ENCODE results near the gene TMEM109. TPM values are rescaled to one million over a fixed set of nuclear protein-coding genes. Genes with fewer than 3 reads are reported as not detected.

TMEM109 gene
- total and polyA plus RNA-seq, 2 of the 13 experiments (the other 11 are each of a cell fraction or from before 2014, with no cell fraction given), result 7.7 to 18.0 TPM

DNA sequence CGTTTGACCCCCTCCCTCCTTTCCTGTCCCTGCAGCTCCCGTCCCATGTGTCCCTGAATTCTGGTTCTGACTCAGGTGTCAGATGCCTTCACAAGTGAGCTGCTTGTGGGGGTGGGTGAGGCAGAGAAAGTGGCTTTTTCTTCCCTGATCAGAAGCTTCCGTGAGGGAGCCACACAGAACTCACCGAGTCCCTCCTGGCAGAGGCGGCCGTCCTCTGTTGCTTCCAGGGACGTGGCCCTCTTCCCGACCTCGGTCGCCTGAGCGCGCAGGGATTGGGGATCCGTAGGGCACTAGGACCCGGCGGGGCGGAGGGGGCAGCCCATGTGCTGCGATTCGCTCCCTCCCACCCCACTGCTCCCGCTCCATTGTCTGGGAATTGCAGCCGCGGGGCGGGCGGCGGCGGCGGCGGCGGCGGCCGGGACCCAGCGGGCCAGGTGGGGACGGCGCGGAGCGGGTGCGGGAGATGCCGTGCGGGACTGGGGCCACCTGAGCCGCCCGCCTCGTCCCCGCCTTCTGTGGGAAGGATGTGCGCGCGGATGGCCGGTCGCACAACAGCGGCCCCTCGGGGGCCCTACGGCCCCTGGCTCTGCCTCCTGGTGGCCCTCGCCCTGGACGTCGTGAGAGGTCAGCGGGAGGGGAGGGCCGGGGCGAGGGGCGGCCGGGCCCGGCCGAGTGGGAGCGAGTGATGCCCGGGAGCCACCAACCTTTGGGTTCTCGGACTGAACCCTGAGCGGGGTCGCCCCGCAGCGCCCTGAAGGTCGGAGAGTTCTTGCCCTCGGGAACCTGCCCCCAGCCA lies 10.3 kb downstream of the TMEM109 start, which contains the start of gene TMEM132A (continued):
- peak; percentile 44; the same call in 1 of the 2 replicates for TF ChIP-seq SOX5 (CRISPR knock-in tag; IDR thresholded peaks at IDR 0.05; ENCODE audit: borderline replicate concordance)
- 0 out of 2 replicates have a peak, but pooled peaks have one; percentile 28 for TF ChIP-seq KLF12 (CRISPR knock-in tag; IDR thresholded peaks at IDR 0.05; ENCODE audit: borderline replicate concordance)
- TF ChIP-seq, protein P1, sequence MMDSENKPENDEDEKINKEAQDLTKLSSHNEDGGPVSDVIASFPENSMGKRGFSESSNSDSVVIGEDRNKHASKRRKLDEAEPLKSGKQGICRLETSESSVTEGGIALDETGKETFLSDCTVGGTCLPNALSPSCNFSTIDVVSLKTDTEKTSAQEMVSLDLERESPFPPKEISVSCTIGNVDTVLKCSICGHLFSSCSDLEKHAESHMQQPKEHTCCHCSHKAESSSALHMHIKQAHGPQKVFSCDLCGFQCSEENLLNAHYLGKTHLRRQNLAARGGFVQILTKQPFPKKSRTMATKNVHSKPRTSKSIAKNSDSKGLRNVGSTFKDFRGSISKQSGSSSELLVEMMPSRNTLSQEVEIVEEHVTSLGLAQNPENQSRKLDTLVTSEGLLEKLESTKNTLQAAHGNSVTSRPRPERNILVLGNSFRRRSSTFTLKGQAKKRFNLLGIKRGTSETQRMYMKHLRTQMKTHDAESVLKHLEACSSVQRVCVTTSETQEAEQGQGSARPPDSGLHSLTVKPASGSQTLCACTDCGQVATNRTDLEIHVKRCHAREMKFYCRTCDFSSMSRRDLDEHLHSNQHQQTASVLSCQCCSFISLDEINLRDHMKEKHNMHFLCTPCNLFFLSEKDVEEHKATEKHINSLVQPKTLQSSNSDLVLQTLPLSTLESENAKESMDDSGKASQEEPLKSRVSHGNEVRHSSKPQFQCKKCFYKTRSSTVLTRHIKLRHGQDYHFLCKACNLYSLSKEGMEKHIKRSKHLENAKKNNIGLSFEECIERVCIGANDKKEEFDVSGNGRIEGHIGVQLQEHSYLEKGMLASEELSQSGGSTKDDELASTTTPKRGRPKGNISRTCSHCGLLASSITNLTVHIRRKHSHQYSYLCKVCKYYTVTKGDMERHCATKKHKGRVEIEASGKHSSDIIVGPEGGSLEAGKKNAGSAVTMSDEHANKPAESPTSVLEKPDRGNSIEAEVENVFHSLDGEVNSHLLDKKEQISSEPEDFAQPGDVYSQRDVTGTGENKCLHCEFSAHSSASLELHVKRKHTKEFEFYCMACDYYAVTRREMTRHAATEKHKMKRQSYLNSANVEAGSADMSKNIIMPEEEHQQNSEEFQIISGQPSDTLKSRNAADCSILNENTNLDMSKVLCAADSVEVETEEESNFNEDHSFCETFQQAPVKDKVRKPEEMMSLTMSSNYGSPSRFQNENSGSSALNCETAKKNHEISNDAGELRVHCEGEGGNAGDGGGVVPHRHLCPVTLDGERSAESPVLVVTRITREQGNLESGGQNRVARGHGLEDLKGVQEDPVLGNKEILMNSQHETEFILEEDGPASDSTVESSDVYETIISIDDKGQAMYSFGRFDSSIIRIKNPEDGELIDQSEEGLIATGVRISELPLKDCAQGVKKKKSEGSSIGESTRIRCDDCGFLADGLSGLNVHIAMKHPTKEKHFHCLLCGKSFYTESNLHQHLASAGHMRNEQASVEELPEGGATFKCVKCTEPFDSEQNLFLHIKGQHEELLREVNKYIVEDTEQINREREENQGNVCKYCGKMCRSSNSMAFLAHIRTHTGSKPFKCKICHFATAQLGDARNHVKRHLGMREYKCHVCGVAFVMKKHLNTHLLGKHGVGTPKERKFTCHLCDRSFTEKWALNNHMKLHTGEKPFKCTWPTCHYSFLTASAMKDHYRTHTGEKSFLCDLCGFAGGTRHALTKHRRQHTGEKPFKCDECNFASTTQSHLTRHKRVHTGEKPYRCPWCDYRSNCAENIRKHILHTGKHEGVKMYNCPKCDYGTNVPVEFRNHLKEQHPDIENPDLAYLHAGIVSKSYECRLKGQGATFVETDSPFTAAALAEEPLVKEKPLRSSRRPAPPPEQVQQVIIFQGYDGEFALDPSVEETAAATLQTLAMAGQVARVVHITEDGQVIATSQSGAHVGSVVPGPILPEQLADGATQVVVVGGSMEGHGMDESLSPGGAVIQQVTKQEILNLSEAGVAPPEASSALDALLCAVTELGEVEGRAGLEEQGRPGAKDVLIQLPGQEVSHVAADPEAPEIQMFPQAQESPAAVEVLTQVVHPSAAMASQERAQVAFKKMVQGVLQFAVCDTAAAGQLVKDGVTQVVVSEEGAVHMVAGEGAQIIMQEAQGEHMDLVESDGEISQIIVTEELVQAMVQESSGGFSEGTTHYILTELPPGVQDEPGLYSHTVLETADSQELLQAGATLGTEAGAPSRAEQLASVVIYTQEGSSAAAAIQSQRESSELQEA (CRISPR knock-in tag; IDR thresholded peaks at IDR 0.05; ENCODE audit: not compliant biosample characterization), result no peak
- no peak for TF ChIP-seq FOXK1 (CRISPR knock-in tag; IDR thresholded peaks at IDR 0.05; ENCODE audit: borderline replicate concordance, low read depth)
- no peak for TF ChIP-seq ZNF343 (CRISPR knock-in tag; IDR thresholded peaks at IDR 0.05)
- no peak for TF ChIP-seq ELF4 (CRISPR knock-in tag; IDR thresholded peaks at IDR 0.05; ENCODE audit: borderline replicate concordance)
- TF ChIP-seq BCL6 (CRISPR knock-in tag; IDR thresholded peaks at IDR 0.05), result no peak
- no peak for TF ChIP-seq ZMAT3 (CRISPR knock-in tag; conservative IDR thresholded peaks at IDR 0.05)
- no peak for TF ChIP-seq MED8 (CRISPR knock-in tag; IDR thresholded peaks at IDR 0.05; ENCODE audit: insufficient replicate concordance)
- TF ChIP-seq ADNP (CRISPR knock-in tag; IDR thresholded peaks at IDR 0.05), result peak; percentile 74
- TF ChIP-seq ZNF747 (CRISPR knock-in tag; IDR thresholded peaks at IDR 0.05; ENCODE audit: borderline replicate concordance), result 0 out of 2 replicates have a peak, but pooled peaks have one; percentile 32
- no peak for TF ChIP-seq MAFK (conservative IDR thresholded peaks at IDR 0.05 in 1 of 2, IDR thresholded peaks at IDR 0.05 in 1 of 2; ENCODE audit: low read length in 2 of 2)
- TF ChIP-seq RARA (CRISPR knock-in tag; IDR thresholded peaks at IDR 0.05), result peak; percentile 35
- TF ChIP-seq, protein P2, sequence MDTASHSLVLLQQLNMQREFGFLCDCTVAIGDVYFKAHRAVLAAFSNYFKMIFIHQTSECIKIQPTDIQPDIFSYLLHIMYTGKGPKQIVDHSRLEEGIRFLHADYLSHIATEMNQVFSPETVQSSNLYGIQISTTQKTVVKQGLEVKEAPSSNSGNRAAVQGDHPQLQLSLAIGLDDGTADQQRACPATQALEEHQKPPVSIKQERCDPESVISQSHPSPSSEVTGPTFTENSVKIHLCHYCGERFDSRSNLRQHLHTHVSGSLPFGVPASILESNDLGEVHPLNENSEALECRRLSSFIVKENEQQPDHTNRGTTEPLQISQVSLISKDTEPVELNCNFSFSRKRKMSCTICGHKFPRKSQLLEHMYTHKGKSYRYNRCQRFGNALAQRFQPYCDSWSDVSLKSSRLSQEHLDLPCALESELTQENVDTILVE (CRISPR knock-in tag; IDR thresholded peaks at IDR 0.05), result no peak
- TF ChIP-seq JARID2 (CRISPR knock-in tag; IDR thresholded peaks at IDR 0.05; ENCODE audit: insufficient replicate concordance), result no peak
- TF ChIP-seq, protein P3, sequence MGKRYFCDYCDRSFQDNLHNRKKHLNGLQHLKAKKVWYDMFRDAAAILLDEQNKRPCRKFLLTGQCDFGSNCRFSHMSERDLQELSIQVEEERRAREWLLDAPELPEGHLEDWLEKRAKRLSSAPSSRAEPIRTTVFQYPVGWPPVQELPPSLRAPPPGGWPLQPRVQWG (CRISPR knock-in tag; IDR thresholded peaks at IDR 0.05; ENCODE audit: borderline replicate concordance, low read depth), result no peak
- TF ChIP-seq YY1 (IDR thresholded peaks at IDR 0.05; ENCODE audit: insufficient read depth, insufficient replicate concordance, low read depth, low read length), result no peak
- TF ChIP-seq THAP11 (CRISPR knock-in tag; IDR thresholded peaks at IDR 0.05), result peak; percentile 86
- TF ChIP-seq MEF2D (CRISPR knock-in tag; IDR thresholded peaks at IDR 0.05), result no peak
- 0 out of 2 replicates have a peak, but pooled peaks have one; percentile 32 for TF ChIP-seq ZNF891 (CRISPR knock-in tag; IDR thresholded peaks at IDR 0.05)
- no peak for TF ChIP-seq MTA3 (CRISPR knock-in tag; IDR thresholded peaks at IDR 0.05)
